ENCODE measurements around the gene ARL2BP. TPM values are rescaled to one million over a fixed set of nuclear protein-coding genes. Genes with fewer than 3 reads are reported as not detected.

Gene ARL2BP
- total and polyA plus RNA-seq, 2 donors (not counting 1 experiment from before 2014, with no cell fraction given): 32.5 to 38.8 TPM

DNA sequence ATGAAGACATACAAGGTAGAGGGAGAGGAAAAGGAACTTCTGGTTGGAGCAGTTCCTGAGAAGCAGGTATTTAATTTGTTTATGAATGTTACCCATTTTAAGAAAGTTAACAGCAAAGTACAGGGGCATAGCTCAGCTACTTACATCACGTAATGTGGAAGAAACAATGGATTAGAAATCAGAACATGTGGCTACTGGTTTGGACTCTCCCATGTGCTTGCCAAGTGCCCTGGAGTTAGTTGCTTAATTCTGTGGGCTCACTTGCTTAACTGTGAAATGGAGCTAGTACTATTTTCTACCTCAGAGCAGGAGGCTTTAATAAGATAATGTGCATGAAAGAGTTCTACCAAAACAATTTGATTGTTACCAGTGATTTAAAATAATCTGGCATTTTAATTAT lies 31.6 kb upstream of the ARL2BP start:
- no peaks in the 10 kb centered on the region for H3K27me3 Mint-ChIP-seq
- Histone ChIP-seq H3K27me3 (replicated peaks in 1 of 4; ENCODE audit: control extremely low read depth in 1 of 4, control insufficient read depth in 3 of 4, insufficient read depth in 4 of 4, low read length in 3 of 4) (no peaks in the 10 kb centered on the region), H3K4me1 (ENCODE audit: control insufficient read depth in 2 of 2, insufficient read depth in 2 of 2, low read length in 2 of 2) (no peaks in the 10 kb centered on the region), H4K20me1 (ENCODE audit: control insufficient read depth, insufficient read depth, low read length, poor library complexity, severe bottlenecking) (no peaks in the 10 kb centered on the region), H3K4me2 (replicated peaks; ENCODE audit: low read depth, low read length, poor library complexity, severe bottlenecking) (no peak overlapping the region), H3K27ac (ENCODE audit: low read length in 2 of 2) (no peak overlapping the region), H3K4me3 (ENCODE audit: control extremely low read depth in 1 of 5, extremely low read depth in 1 of 5, insufficient read depth in 1 of 5, low read depth in 2 of 5, low read length in 4 of 5) (no peak overlapping the region), H3K79me2 (ENCODE audit: control insufficient read depth, insufficient read depth, low read length) (no peaks in the 10 kb centered on the region), H3K9ac (ENCODE audit: low read length) (no peak overlapping the region), H3K36me3 (replicated peaks in 1 of 2; ENCODE audit: control extremely low read depth in 1 of 2, control insufficient read depth in 1 of 2, extremely low read depth in 1 of 2, insufficient read depth in 2 of 2, low read length in 1 of 2) (peaks cover 34 to 80% of the 10 kb centered on the region in 2 experiments), H3K9me3 (ENCODE audit: control extremely low read depth in 1 of 3, control insufficient read depth in 2 of 3, insufficient read depth in 1 of 3, low read length in 2 of 3) (peaks cover 9 to 19% (median 12%) of the 10 kb centered on the region in 3 donors), H2AFZ (ENCODE audit: insufficient read depth, low read depth, low read length, poor library complexity, severe bottlenecking) (no peak overlapping the region)
- CTCF ChIA-PET: no interaction called here
- POLR2A ChIA-PET: no interaction called here
- no peak overlapping the region for H3K4me3 Mint-ChIP-seq
- no peak overlapping the region for H3K27ac Mint-ChIP-seq
- no CpG with 5 or more reads among the region's 1 CpG for WGBS (ENCODE audit: insufficient coverage)
- H3K4me1 Mint-ChIP-seq: no peaks in the 10 kb centered on the region
- intact Hi-C loops (cut with micrococcal nuclease): no loop called here
- DNase-seq (no peak), ATAC-seq (ENCODE audit: low read depth) (no peak)
- peaks cover 15% of the 10 kb centered on the region for H3K9me3 Mint-ChIP-seq (ENCODE audit: insufficient read depth)
- no peak for TF ChIP-seq EZH2 (IDR thresholded peaks at IDR 0.05; ENCODE audit: borderline replicate concordance, insufficient read depth, low read depth, low read length, poor library complexity, severe bottlenecking)
- TF ChIP-seq, protein P1, sequence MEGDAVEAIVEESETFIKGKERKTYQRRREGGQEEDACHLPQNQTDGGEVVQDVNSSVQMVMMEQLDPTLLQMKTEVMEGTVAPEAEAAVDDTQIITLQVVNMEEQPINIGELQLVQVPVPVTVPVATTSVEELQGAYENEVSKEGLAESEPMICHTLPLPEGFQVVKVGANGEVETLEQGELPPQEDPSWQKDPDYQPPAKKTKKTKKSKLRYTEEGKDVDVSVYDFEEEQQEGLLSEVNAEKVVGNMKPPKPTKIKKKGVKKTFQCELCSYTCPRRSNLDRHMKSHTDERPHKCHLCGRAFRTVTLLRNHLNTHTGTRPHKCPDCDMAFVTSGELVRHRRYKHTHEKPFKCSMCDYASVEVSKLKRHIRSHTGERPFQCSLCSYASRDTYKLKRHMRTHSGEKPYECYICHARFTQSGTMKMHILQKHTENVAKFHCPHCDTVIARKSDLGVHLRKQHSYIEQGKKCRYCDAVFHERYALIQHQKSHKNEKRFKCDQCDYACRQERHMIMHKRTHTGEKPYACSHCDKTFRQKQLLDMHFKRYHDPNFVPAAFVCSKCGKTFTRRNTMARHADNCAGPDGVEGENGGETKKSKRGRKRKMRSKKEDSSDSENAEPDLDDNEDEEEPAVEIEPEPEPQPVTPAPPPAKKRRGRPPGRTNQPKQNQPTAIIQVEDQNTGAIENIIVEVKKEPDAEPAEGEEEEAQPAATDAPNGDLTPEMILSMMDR (IDR thresholded peaks at IDR 0.05): no peak

GRCh38 chr16:57216968-57217367 lies 28.1 kb upstream of the ARL2BP start:
- Histone ChIP-seq H3K36me3 (replicated peaks in 1 of 2; ENCODE audit: control extremely low read depth in 1 of 2, control insufficient read depth in 1 of 2, extremely low read depth in 1 of 2, insufficient read depth in 2 of 2, low read length in 1 of 2) (peaks cover 37 to 85% of the 10 kb centered on the region in 2 experiments), H3K4me2 (replicated peaks; ENCODE audit: low read depth, low read length, poor library complexity, severe bottlenecking) (no peak overlapping the region), H3K9ac (ENCODE audit: low read length) (no peak overlapping the region), H3K4me3 (ENCODE audit: control extremely low read depth in 1 of 5, extremely low read depth in 1 of 5, insufficient read depth in 1 of 5, low read depth in 2 of 5, low read length in 4 of 5) (no peak overlapping the region), H3K9me3 (ENCODE audit: control extremely low read depth in 1 of 3, control insufficient read depth in 2 of 3, insufficient read depth in 1 of 3, low read length in 2 of 3) (peaks cover 9 to 19% (median 12%) of the 10 kb centered on the region in 3 donors), H2AFZ (ENCODE audit: insufficient read depth, low read depth, low read length, poor library complexity, severe bottlenecking) (no peak overlapping the region), H4K20me1 (ENCODE audit: control insufficient read depth, insufficient read depth, low read length, poor library complexity, severe bottlenecking) (no peaks in the 10 kb centered on the region), H3K27me3 (replicated peaks in 1 of 4; ENCODE audit: control extremely low read depth in 1 of 4, control insufficient read depth in 3 of 4, insufficient read depth in 4 of 4, low read length in 3 of 4) (no peaks in the 10 kb centered on the region), H3K79me2 (ENCODE audit: control insufficient read depth, insufficient read depth, low read length) (no peaks in the 10 kb centered on the region), H3K4me1 (ENCODE audit: control insufficient read depth in 2 of 2, insufficient read depth in 2 of 2, low read length in 2 of 2) (no peaks in the 10 kb centered on the region), H3K27ac (ENCODE audit: low read length in 2 of 2) (no peak overlapping the region)
- no peaks in the 10 kb centered on the region for H3K4me1 Mint-ChIP-seq
- H3K27ac Mint-ChIP-seq: no peak overlapping the region
- intact Hi-C loops (cut with micrococcal nuclease): no loop called here
- no peak overlapping the region for H3K4me3 Mint-ChIP-seq
- POLR2A ChIA-PET: no interaction called here
- H3K27me3 Mint-ChIP-seq: no peaks in the 10 kb centered on the region
- no peak for ATAC-seq (ENCODE audit: low read depth)
- CTCF ChIA-PET: no interaction called here
- H3K9me3 Mint-ChIP-seq (ENCODE audit: insufficient read depth): peaks cover 22% of the 10 kb centered on the region
- WGBS (ENCODE audit: insufficient coverage): no CpG with 5 or more reads among the region's 2 CpGs
- TF ChIP-seq, protein P1 (IDR thresholded peaks at IDR 0.05): no peak
- TF ChIP-seq EZH2 (IDR thresholded peaks at IDR 0.05; ENCODE audit: borderline replicate concordance, insufficient read depth, low read depth, low read length, poor library complexity, severe bottlenecking): no peak
- no peak for DNase-seq

All from B cell (primary cell).